Stimulated activated CD4-positive, alpha-beta T cell treated with anti-CD3 and anti-CD28 coated beads, Interleukin-1b, Interleukin-23, amount 100 ng/mL, for 24 hours (primary cell): ENCODE results near the gene ZC3H15.
"Not testable (repeated sequence)": the region's sequence is repeated elsewhere in the genome, so short reads cannot be mapped to it uniquely, and the experiment has no call there.

Source experiments
- DNase-seq, 4 experiments: peaks; one replicate each; pipeline ENCODE4 v3.0.0-alpha.2; 2020; ENCODE audit warnings: low read depth in 4 of 4, low spot score in 1 of 4

The ZC3H15 gene

DNA sequence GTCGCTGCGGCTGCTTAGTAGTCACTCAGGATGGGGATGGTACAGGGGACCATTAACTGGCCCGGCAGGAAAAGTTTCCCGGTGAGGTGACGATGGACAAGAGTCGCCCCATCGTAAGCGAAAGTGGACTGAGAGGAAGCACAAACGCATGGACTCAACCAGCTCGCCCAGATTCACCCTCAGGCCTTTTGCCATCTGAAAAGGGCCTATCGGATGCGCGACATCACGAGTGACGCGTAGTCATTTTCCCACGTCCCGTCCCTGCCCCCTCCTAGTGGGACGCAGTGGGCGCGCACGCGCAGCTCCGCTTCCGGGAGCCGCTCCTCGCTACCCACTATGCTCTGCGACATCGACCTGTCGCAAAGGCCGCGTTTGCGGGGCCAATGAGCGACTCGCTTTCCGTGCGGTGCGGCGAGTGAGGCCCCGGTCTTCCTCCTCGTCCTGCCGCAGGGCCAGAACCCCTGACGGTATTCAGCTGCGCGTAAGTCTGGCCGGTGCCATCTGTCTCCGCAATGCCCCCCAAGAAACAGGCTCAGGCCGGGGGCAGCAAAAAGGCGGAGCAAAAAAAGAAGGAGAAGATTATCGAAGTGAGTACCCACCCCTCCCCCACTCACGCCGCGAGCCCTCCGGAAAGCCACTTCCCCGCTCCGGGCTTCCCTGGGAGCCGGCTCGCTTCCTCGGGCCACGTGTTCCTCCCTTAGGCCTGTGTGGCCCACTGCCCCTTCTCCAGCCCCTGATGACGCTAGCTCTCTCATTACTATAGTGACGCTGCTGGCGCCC, at the start of gene ZC3H15:
Gene ZC3H15, plus strand, starts transcription at position 390 of the 780 bp plus-strand sequence. Its CDS starts 123 bp downstream, at position 513.
- peak; percentile 82 to 92 (median 90) for DNase-seq

DNA sequence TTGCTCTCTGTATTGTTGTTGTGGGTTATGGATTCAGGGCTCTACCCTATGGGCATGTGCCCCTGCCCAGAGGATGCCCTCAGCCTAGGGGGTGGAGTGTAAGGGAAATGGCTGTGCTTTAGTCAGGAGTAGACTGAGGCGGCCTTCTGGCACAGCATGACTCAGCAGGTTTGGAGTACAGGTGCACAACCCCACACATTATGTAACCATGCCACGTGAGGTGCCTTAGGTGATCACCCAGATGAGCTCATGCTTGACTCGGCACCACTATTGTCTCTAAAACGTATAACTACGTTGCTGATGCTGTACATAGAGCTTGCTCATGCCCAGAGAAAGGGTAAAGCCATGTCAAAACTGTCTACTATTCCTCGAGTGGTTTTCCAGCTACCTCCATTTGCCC, 48.3 kb upstream of the ZC3H15 start:
- no peak for DNase-seq

DNA sequence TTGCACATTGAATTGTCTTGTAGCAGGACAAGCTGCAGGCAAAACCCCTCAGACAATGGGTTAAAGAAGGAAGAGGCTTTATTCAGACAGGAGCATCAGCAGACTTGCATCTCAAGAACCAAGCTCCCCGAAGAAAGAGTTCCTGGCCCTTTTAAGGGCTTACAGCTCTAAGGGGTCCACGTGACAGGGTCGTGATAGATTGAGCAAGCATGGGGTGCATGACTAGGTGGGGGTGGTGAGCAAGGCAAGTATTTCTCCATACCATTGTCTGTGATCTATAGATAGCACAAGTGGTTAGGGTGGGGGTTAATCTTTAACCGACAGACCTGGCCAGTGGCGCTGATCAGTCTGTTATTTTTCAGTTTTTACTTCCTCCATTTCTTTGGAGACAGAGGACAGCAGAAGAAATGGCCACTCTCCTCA, 46.4 kb upstream of the ZC3H15 start:
- DNase-seq = not testable (repeated sequence)

DNA sequence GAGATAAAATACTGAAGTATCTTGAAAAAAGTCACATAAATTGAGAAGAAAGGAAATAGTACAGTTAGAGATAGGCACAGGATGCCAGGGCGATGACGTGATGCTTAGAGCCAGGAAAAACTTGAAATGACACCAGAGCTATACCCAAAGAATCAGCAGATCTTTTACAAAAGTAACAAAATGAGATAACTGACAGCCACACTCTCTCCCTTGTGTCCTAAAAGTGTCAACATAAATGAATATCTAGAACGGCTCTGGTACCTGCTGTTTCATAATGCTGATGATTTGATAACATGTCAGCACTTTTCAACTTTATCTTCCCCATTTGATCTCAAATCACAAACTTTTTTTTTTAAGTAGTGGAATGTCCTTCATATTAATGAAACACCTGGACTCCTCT, 45.6 kb upstream of the ZC3H15 start:
- no peak for DNase-seq

DNA sequence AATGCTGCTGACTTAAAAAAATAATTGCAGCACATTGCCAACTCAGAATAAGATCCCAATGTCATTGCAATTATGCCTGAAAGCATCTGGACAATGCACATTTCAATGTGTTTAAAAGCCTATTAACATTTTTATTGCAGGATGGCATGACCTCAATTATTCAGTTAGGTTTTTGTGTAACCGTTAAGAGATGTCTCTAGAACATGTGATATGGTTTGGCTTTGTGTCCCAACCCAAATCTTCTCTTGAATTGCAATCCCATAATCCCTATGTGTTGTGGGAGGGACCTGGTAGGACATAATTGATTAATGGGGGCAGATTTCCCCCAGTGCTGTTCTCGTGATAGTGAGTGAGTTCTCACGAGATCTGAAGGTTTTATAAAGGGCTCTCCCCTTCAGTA, 43.2 kb upstream of the ZC3H15 start:
- DNase-seq = no peak

DNA sequence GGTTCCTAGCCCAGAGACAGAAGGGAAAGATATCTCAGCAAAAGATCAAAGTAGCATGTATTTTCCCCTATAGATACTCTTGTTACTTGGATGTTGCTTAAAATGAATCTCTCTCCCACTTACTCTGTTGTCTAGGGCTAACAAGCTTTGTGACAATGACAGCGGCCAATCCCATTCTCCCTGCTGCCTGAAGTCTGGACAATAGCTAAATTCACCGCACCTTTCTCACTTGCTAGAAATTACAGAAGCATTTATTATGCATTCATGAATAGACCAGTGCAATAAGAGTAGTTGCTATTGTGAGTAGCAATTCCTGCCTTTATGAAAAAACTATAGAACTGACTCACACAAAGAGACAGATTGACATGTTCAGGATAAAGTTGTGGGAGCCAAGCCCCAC, 42.2 kb upstream of the ZC3H15 start:
- DNase-seq = no peak

DNA sequence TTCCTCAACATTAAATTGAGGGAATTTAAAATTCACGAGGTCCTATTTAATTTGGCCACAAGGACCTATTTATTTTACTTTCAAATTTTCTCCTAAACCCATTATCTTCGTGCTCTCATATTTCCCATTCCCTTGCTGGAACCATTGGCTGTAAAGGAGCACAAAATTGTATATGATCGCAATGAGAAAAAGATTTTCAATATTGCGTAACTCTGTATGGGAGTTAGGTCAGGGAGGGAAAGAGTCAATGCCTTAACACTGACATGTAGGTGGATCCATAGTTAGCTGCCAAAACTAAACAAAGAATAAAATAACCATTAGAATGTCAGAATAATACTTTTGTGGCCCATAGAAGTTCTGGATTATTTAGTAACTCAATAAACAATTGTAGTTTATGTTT, 40.6 kb upstream of the ZC3H15 start:
- no peak for DNase-seq

DNA sequence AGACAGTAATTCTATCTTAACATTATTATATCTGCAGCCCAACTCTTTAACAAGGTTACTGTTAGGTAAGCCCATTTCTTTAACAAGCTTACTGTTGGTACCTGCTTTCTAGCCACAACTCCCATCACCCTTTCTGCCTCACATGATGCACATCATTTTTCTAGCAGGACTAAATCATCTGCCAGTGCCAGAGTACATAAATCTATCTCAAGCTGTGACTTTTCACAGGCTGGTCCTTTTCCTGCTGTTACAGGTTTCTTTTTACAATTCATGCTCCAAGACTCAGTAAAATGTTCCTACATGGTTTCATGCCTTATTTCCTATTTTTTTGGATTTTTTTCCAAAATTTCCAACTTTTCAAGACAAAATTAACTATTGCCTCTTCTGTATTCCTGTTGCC, 30.4 kb upstream of the ZC3H15 start:
- no peak for DNase-seq

DNA sequence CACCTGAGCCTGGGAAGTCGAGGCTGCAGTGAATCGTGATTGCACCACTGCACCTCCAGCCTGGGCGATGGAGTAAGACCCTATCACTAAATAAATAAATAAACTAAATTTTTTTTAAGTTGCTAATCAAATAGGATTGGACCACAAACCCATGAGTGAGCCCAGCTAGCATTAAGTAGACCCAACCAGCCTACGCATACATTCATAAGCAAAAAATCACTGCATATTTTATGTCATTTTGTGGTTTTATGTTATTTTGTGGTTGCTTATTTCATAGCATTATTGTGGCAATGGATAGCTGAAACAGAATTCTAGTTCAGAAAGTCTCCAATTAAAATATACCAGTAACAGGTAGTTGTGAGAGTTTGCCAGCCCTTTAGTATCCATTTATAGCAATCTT, 29.1 kb upstream of the ZC3H15 start:
- DNase-seq = no peak

DNA sequence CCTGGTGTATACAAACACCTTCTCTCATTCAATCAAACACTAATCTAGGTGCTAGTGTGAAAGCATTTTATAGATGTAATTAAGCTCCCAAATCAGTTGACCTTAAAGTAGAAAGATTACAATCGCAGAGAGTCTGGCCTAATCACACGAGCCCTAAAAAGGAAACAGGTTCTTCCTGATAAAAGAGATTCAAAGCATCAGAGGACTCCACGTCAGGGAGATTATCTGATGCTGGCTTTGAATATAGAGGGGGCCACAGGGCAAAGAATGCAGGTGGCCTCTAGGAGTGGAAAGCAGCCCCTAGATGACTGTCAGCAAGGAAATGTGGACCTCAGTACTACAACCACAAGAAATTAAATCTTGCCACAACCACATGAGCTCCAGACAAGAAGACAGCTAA, 28.2 kb upstream of the ZC3H15 start:
- no peak for DNase-seq

DNA sequence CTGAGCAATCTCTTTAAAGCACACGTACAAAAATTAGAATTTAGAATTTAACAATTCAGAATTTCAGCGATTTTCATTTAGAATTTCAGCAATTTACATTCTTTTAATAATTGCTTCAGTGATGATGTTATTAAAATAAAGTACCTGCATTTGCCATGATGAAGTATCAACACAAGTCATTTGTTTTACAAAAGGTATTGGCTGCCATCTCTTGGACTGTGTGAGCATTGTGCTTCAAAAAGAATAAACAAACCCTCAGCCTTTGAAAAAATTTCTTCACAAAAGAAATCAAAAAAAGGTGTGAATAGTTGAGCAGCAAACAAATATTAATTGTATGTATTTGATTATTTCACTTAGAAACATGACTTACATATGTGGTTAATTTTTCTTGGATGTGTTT, 27.1 kb upstream of the ZC3H15 start:
- DNase-seq = no peak

DNA sequence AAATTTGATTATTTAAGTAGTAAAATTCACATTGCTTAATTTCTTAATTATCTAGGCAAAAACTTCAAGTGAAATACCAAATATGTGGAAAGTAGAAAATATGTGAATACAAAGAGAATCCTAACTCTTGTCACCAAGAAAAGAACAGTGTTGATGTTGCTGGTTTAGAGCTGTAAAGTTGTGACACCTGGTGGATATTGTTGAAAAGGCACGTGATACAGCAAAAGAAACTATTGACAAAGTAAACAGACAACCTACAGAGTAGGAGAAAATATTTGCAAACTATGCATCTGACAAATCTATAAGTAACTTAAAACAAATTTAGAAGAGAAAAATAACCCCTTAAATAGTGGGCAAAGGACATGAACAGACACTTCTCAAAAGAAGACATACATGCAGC, 25.6 kb upstream of the ZC3H15 start:
- no peak for DNase-seq

DNA sequence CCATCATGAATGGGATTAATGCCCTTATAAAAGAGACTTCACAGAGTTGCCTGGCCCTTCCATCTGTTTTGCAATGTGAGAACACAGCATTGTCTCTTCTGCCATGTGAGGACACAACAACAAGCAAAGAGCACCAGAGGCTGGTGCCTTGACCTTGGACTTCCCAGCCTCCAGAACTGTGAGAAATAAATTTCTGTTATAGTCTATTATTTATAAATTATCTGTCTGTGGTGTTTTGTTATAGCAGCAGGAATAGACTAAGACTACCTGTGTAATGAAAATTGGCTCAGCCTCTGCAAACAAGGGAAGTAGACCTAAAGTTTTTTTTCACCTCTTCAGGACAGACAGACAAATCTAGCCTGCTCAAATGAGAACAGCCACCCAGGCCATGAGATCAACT, 19.3 kb upstream of the ZC3H15 start:
- DNase-seq = no peak

DNA sequence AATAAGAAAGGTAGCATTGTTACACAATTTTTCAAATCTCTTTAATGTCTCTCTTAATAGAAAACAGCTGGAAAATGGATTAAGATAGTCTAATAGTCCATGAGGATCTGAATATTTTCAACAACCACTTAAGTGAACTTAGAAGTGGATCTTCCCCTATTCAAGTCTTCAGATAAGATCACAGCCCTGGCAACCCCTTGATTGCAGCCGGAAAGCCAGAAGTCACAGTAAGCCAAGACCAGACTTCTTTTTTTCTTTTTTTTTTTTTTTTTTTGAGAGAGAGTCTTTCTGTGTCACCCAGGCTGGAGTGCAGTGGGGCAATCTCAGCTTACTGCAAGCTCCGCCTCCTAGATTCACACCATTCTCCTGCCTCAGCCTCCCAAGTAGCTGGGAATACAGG, 18.6 kb upstream of the ZC3H15 start:
- DNase-seq = no peak

DNA sequence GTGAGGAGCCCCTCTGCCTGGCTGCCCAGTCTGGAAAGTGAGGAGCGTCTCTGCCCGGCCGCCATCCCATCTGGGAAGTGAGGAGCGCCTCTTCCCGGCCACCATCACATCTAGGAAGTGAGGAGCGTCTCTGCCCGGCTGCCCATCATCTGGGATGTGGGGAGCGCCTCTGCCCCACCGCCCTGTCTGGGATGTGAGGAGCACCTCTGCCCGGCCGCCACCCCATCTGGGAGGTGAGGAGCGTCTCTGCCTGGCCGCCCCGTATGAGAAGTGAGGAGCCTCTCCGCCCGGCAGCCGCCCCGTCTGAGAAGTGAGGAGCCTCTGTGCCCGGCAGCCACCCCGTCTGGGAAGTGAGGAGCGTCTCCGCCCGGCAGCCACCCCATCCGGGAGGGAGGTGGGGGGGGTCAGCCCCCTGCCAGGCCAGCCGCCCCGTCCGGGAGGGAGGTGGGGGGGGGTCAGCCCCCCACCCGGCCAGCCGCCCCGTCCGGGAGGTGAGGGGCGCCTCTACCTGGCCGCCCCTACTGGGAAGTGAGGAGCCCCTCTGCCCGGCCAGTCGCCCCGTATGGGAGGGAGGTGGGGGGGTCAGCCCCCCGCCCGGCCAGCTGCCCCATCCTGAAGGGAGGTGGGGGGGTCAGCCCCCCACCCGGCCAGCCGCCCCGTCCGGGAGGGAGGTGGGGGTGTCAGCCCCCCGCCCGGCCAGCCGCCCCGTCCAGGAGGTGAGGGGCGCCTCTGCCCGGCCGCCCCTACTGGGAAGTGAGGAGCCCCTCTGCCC, 13.2 kb upstream of the ZC3H15 start:
- not testable (repeated sequence) for DNase-seq

DNA sequence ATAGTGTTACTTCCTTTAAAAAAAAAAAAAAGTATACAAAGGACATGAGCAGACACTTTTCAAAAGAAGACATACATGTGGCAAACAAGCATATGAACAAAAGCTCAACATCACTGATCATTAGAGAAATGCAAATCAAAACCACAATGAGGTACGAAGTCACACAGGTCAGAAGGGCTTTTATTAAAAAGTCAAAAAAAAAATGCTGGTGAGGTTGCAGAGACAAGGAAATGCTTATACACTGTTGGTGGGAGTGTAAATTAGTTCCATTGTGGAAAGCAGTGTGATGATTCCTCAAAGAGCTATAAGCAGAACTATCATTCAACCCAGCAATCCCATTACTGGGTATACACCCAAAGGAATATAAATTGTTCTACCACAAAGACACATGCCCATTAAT, 11.8 kb upstream of the ZC3H15 start:
- DNase-seq = not testable (repeated sequence)

DNA sequence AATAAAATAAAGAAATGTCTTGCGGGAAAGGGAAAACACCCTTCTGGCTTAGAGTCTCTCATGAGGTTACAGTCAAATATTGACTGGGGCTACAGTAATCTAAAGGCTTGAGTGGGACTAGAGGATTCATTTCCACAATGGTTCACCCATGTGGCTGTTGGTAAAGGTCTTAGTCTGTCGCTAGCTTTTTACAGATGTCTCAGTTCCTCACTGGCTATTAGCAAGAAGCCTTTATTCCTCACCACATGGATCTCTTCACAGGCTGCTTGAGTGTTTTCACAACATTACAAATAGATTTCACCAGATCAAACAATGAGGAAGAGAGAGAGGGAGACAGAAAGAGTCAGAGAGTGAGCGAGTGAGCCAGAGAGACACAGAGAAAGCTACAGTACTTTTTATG, 8.3 kb upstream of the ZC3H15 start:
- no peak for DNase-seq

DNA sequence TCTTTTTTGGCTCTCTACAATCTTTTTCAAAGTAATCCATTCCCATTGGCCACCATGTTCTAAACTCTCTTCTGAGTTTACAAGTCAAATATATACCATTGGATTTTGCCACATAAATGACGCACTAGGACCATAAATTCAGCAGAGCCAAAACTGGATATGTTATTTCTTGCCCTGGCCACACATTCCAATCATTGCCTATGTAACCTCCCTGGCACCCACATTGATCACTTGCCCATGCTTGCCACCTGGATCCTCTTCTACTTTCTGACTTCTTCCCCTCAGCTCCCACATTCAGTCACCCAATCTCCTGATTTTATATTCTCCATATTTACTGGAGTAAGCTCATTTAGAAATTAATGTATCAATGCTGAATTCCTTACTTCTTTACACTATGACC, 5.1 kb upstream of the ZC3H15 start:
- no peak for DNase-seq

DNA sequence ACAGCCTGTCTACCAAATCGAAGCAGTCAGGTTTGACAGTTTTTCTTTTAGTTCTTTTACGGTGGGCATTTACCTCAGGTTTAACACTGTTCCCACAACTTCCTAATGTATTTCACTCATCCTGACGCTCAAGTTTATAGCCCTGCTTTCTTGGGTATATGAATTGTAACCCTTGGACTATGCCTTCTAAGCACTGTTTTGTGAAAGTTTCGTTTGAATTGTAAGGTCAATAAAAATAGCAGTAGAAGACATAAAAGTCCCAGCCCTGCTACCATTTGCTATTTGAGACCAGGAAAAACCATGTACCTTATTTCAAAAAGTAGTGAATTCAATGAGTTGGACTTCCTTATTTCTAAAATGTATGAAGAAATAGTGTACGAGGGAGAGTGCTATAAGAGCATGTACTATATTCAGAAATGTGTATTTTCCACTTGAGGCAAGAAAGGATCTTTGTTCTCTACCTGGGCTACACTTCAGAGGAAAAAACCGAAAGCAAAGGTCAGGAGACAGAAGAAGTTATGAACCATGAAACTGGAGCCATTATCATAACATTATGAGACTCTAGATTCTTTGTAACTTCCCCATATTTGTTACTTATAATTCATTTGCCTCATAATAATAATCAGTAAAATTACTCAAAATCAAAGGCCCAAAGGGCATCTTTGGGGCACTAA, 1.9 kb upstream of the ZC3H15 start:
- no peak for DNase-seq

DNA sequence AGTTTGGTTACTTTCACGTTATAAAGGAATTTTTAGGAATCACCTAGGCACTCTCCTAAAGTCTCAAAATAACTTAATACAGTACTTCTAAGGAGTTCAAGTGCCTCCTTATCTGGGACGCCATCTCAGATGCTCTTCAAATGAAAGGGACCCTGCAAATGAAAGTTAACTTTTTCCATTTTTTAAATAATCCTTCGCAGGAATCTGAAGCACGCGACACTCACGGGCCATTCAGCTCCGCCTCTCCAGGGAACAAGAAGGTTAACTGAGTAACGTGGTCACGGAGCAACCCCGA, 537 bp upstream of the ZC3H15 start:
- no peak for DNase-seq

DNA sequence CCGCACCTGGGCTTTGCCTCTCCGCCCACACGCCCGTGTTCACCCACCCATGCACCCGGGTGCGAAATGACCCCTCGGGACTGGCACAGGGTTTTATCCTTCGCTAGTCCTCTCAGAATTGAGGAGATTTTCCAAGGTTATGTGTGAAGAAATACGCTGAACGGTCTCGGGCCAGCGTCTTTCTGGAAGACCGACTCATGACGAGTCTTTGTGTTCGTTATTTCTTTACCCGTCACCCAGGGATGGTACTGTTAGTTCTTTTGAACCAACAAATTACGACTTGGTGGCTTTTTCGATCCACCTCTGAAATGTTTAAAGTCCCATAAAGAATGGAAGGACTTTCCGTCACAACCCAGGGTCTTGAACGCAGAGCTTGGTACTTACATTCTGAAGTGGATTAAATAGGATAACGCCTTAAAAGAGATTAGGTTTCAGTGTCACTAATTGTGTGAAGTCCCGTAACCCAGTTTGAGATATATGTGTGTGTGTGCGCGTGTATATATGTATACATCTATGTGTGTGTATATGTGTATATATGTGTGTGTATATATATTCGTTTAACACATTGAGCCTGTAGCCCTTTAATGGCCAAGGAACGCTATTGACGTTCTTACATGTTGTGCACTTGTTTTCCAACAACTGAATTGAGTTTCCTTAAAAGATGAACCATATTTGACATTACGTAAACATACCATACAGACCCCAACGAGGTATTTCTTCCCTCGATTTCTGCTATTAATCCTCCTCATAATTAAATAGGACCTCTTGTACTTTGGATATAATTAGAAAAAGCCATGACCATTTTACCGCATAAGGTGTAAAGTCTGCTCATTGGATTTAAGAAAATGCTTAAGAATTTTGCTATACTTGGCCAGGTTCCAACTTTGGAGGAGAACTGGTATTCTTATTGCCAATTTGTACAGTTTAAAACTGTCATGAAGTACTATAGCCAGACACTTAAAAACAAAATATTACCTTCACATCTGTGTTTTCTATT, 889 bp downstream of the ZC3H15 start:
- DNase-seq = no peak
